ENCODE data around the gene PAEP.

The PAEP gene

GRCh38 chr9:135615666-135616618 is 54.4 kb downstream of the PAEP start:
- DNase-seq (ENCODE audit: low read depth): no peak
